T-helper 1 cell treated with Interleukin-12 subunit alpha and Interleukin-12 subunit beta and Interleukin-4 antibody, amounts not matched to agents 30 ng/mL and 1 ng/mL, for 36 hours (primary cell): Measurements from ENCODE around the gene UBE2Q2. TPM values are rescaled to one million over a fixed set of nuclear protein-coding genes. Genes with fewer than 3 reads are reported as not detected.
"Not testable (repeated sequence)": the region's sequence is repeated elsewhere in the genome, so short reads cannot be mapped to it uniquely, and the experiment has no call there.

Source experiments
- intact Hi-C: fragments of 100-400 bp; cut with micrococcal nuclease; formaldehyde crosslinking; loops from one replicate; pipeline ENCODE4 v1.15.1; 2024
- total RNA-seq: library from RNA; stranded (reverse); gene quantifications from 2 replicates; pipeline ENCODE4 v1.2.3, GENCODE V29; 2022

The UBE2Q2 gene
- 29.6 and 30.0 TPM in 2 replicates for total RNA-seq

GRCh38 chr15:75842722-75843677 is at the start of gene UBE2Q2:
Gene UBE2Q2 (plus strand): TSS chr15:75843447. CDS start chr15:75843667, 220 bp downstream.
- intact Hi-C loops: loop anchor here (1.0 to 10.0 kb wide), 5 partner anchors 26 to 268 kb away; partner anchors contain the start of genes FBXO22, PTPN9 and TMEM266

GRCh38 chr15:75796321-75796720 is 46.9 kb upstream of the UBE2Q2 start:
- intact Hi-C loops: no loop called here

DNA sequence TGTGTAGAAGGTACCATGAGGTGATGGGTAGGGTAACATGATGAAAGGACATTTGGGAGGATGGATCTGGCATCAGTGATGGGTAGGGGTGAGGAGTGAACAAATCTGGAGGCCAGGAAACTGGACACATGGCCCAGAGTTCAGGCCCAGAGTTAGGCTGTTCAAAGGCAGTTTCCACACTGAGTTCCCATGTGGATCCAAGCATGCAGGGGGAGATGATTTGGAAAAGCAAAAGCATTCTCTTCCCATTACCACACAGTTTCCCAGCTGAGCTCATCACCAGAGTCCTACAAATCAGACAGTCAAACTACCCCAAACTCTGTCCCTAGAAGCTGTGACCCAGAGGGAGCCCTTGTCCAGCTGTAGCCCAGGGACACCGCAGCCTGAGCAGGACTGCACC is 46.1 kb upstream of the UBE2Q2 start:
- intact Hi-C loops: not testable (repeated sequence)

- intact Hi-C loops: no loop called here
Observed at GRCh38 chr15:75799190-75799589, 44.1 kb upstream of the UBE2Q2 start.

DNA sequence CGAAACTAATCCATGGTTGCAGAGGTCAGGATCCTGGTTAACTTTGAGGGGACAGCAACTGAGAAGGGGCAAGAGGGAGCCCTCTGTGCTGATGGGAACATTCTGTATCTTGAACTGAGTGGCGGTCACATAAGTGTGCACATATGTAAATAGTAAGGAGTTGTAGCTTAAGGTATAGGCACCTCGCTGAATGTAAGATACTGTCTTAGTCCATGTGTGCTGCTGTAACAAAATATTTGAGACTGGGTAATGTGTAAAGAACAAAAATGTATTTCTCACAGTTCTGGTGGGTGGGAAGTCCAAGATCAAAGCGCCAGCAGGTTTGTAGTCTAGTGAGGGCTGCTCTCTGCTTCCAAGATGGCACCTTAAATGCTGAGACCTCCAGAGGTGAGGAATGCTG is 42.8 kb upstream of the UBE2Q2 start:
- intact Hi-C loops: loop anchor here (5.0 kb wide), 1 partner anchor 122 kb away; no protein-coding TSS in a partner anchor

GRCh38 chr15:75801859-75802593 is 41.2 kb upstream of the UBE2Q2 start:
- intact Hi-C loops: loop anchor here (1.0 to 5.0 kb wide), 5 partner anchors 42 to 435 kb away; no protein-coding TSS in a partner anchor

GRCh38 chr15:75807486-75807885 is 35.8 kb upstream of the UBE2Q2 start:
- intact Hi-C loops: not testable (repeated sequence)

GRCh38 chr15:75808009-75808408 is 35.2 kb upstream of the UBE2Q2 start:
- intact Hi-C loops: not testable (repeated sequence)

- intact Hi-C loops: no loop called here
Observed at GRCh38 chr15:75808563-75808962, 34.7 kb upstream of the UBE2Q2 start.

DNA sequence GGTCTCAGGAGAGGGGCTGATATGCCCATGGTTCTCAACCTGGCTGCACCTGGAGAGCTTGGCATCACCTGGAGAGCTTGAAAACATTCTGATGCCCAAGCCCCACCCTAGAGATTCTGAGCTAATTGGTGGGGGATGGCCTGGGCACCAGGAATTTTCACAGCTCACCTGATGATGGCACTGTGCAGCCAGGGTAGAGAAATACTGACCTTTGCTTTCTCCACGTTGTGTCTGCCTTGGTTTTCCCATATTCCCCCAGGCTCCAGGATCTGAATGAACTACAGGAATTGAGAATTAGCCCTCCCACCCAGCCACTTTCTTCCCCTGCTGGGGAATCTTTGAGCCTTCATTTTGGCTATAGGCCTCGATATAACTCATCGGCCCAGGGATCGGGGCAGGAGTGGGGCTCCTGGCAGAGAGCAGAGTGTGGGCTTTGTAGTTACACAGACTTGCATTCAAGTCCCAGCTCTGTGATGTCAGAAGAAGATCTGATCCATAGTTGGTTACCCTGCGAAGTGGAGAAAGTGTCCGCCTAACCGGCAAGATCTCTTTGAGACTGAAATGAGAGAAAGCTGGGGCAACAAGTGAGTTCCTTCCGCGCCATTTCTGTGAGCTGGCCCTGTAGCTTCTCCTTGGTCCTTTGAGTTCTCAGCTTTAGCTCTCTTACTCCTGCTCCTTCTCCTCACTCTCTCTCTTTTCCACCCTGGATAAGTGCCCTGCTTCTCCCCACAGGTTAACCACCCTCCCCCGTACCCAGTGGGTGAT is 33.1 kb upstream of the UBE2Q2 start:
- intact Hi-C loops: loop anchor here (1.0 kb wide), 1 partner anchor 329 kb away; no protein-coding TSS in a partner anchor

- intact Hi-C loops: loop anchor here (1.0 kb wide), 1 partner anchor 328 kb away; no protein-coding TSS in a partner anchor
Observed at GRCh38 chr15:75810874-75811498, 32.3 kb upstream of the UBE2Q2 start.

DNA sequence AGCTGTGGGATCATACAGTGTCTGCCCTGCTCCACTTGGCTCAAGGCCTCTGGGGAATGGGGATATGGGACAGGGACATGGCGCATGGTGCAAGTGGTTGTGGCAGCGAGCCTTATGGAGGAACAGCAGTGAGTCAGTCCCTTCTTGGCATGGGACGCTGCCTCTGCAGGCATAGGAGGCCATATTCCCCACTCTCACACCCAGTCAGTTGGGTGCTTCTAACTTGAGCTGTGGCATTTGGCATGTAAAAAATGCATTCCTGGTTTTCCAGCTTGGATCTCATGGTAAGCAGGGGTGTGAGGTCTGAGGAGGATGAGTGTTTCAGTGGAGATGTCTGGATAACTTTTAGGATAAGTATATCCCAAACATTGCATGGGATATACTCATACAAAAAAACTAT is 31.6 kb upstream of the UBE2Q2 start:
- intact Hi-C loops: no loop called here

- intact Hi-C loops: no loop called here
Observed at GRCh38 chr15:75814794-75815193, 28.5 kb upstream of the UBE2Q2 start.

GRCh38 chr15:75815811-75816719 is 27.2 kb upstream of the UBE2Q2 start:
- intact Hi-C loops: loop anchor here (2.0 kb wide), 1 partner anchor 87 kb away; the partner anchor contains the start of gene FBXO22

- intact Hi-C loops: loop anchor here (1.0 to 2.0 kb wide), 4 partner anchors 20 to 85 kb away; partner anchors contain the start of gene FBXO22
Observed at GRCh38 chr15:75817138-75817935, 25.9 kb upstream of the UBE2Q2 start.

DNA sequence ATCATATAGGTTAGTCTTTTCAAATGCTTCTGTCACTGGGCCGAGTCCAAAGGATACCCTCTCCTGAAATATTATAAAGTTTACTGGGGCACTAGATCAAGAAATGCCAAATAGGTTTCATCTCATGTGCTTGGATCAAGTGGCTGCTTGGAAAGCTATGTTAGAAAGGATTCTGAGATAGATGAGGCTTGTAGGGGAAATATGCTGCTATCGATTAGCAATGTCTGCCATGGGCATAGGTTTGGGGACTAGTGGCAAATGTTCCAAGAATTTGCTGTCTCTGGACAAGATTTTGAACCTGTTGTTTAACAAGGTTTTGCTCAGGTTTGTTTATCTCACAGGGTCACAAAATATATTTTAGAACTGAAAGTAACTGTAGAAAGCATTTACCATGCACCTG is 23.0 kb upstream of the UBE2Q2 start:
- intact Hi-C loops: no loop called here

DNA sequence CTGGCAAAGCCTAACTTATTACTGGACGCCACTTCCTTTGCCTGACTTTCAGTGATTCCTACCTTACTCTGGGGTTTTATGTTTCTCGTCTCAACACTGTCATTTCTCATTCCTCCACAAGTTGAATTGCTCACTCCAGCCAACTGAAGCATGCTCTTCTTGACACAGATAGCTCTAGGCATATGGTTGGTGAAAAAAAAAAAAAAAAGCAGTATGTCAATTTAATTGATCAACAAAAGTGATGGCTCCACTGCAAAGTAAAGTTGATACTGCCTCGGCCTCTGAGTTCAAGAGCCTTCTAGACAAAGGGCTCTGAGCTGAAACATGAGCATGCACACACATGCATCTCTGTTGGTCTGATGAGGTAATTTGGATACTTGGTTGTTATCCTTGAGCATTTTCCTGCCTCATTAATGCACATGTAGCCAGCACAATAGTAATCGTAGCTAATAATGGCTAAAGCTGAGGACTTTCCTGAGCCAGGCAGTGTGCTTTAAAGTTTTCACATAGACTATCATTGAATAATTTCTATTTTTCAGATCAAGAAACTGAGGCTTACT is 21.4 kb upstream of the UBE2Q2 start:
- intact Hi-C loops: no loop called here

DNA sequence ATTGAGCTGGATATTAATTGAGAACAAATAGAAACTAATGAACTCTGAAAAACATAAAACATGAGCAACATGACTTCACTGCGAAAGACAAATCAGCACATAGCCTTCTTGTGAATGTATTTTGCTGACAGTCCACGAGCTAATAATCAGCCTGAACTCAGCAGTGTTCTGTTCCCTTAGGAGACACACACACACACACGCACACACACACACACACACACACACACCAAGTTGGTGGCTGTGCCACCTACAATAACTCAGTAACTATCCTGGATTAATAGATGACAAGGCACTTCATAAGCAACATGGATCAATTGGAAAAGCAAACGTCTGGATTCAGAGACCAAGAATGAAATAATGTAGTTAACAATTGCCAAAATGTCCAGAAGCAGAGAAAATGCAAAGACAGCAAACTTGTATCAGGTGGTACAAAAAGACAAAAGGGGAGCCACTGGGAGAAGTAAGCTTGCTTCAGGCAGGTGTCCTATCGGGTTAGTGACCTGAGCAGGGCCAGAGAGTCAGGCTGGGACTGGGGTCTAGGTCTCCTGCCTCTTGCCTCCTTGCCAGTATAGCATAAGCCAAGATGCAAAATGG is 20.5 kb upstream of the UBE2Q2 start:
- intact Hi-C loops: no loop called here
